Ovary (tissue), 3 donors: ENCODE data around the gene CFAP20DC.

ENCODE experiments used
- CTCF ChIP-seq, 3 donors: fragments of 450-650 bp in 2 of 3; fragments of 200-600 bp in 1 of 3; IDR thresholded peaks; one replicate each; pipeline versions ENCODE4 v1.5.1 to v1.8.0; 2016 to 2022; ENCODE audit warnings: antibody characterized with exemption in 3 of 3, mild to moderate bottlenecking in 1 of 3
- POLR2A ChIP-seq: fragments of 450-650 bp; IDR thresholded peaks from one replicate; pipeline ENCODE4 v1.6.1; 2017; ENCODE audit warnings: antibody characterized with exemption, mild to moderate bottlenecking, moderate library complexity
- donor health status: DM: no; HTN: no; CAD: no.

GRCh38 chr3:58857402-58857801 lies 192.4 kb downstream of the CFAP20DC start:
- no peak for TF ChIP-seq CTCF (IDR thresholded peaks at IDR 0.05)
- no peak for TF ChIP-seq POLR2A
